HG03575 (cell line): ENCODE results near the gene SV2A.
"Not testable (repeated sequence)": the region's sequence is repeated elsewhere in the genome, so short reads cannot be mapped to it uniquely, and the experiment has no call there.

Source experiments
- ATAC-seq: cut with Tn5 transposase; IDR thresholded peaks from one replicate; pipeline ENCODE4 v1.9.1; 2021; ENCODE audit not compliant: unreplicated experiment, insufficient number of reproducible peaks, low FRiP score; ENCODE audit errors: extremely low read depth

Gene SV2A

GRCh38 chr1:149917571-149918144 lies at the start of gene SV2A:
TSS of gene SV2A (minus strand) at chr1:149917844. CDS start at chr1:149913840, 4,004 bp downstream.
- no peak for ATAC-seq

- ATAC-seq = no peak
Observed at GRCh38 chr1:149967041-149967440, 49.4 kb upstream of the SV2A start.

GRCh38 chr1:149966405-149966804 lies 48.8 kb upstream of the SV2A start:
- no peak for ATAC-seq

GRCh38 chr1:149965440-149965839 lies 47.8 kb upstream of the SV2A start:
- ATAC-seq = no peak

GRCh38 chr1:149963358-149963757 lies 45.7 kb upstream of the SV2A start:
- ATAC-seq = no peak

GRCh38 chr1:149962736-149963135 lies 45.1 kb upstream of the SV2A start:
- ATAC-seq = no peak

GRCh38 chr1:149962039-149962647 lies 44.5 kb upstream of the SV2A start:
- ATAC-seq = no peak

- not testable (repeated sequence) for ATAC-seq
Observed at GRCh38 chr1:149957548-149957947, 39.9 kb upstream of the SV2A start.

- no peak for ATAC-seq
Observed at GRCh38 chr1:149949911-149950310, 32.3 kb upstream of the SV2A start.

- ATAC-seq = no peak
Observed at GRCh38 chr1:149945206-149945605, 27.6 kb upstream of the SV2A start.

- no peak for ATAC-seq
Observed at GRCh38 chr1:149942885-149943284, 25.2 kb upstream of the SV2A start.

GRCh38 chr1:149942207-149942606 lies 24.6 kb upstream of the SV2A start:
- no peak for ATAC-seq

- no peak for ATAC-seq
Observed at GRCh38 chr1:149940427-149940826, 22.8 kb upstream of the SV2A start.

GRCh38 chr1:149938668-149939003 lies 21.0 kb upstream of the SV2A start:
- not testable (repeated sequence) for ATAC-seq

- ATAC-seq = no peak
Observed at GRCh38 chr1:149937759-149938158, 20.1 kb upstream of the SV2A start.

GRCh38 chr1:149936992-149937705 lies 19.5 kb upstream of the SV2A start:
- no peak for ATAC-seq

- no peak for ATAC-seq
Observed at GRCh38 chr1:149936170-149936991, 18.7 kb upstream of the SV2A start, which contains the start of gene MTMR11. TSS of gene MTMR11 (minus strand) at chr1:149936879. CDS start at chr1:149936647, 232 bp downstream.

- ATAC-seq = no peak
Observed at GRCh38 chr1:149934356-149934755, 16.7 kb upstream of the SV2A start.

- ATAC-seq = no peak
Observed at GRCh38 chr1:149933208-149933607, 15.6 kb upstream of the SV2A start.

- ATAC-seq = no peak
Observed at GRCh38 chr1:149932474-149932873, 14.8 kb upstream of the SV2A start.
